ENCODE data around the gene SETD6.
A peak's percentile ranks its signal among the peaks of the same experiment; 100 is the strongest.

Gene SETD6

DNA sequence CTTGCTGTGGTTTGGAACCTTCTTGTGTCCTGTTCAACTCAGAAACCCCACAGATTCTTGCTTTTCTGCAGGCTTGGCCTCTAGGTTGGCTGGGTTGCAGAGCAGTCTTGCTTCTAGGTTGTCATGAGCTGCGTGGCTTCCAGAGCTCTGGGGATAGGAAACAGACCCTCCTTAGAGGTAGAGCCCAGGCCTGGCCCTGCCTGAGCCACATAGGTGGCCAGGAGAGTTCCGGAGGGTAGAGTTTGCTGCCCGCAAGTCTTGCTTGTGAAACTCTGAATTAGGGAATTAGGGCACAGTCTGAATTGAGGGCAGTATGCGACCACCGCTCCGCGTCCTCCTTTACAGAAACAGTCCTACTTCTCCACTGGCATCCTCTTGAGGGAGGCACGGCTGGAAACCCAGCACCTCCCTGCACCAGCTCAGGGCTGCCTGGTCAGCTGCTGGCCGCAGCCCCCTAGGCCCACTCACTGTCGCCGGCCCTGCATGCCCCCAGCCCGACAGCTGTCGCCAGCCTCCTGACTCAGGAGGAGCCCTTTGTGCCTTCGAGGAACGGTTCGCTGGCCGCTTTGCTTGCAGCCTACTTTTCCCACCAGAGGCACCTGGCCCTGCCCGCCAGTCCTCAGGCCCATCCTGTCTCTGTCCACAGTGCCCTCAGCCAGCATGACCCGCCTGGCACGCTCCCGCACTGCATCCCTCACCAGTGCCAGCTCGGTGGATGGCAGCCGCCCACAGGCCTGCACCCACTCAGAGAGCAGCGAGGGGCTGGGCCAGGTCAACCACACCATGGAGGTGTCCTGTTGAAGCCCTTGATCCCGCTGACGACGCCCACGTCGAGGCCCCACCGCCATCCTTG, 4.3 kb upstream of the SETD6 start:
- H3K4me3 ChIP-seq (ENCODE audit: severe bottlenecking), result no peak overlapping the region
- TF ChIP-seq, protein P1, sequence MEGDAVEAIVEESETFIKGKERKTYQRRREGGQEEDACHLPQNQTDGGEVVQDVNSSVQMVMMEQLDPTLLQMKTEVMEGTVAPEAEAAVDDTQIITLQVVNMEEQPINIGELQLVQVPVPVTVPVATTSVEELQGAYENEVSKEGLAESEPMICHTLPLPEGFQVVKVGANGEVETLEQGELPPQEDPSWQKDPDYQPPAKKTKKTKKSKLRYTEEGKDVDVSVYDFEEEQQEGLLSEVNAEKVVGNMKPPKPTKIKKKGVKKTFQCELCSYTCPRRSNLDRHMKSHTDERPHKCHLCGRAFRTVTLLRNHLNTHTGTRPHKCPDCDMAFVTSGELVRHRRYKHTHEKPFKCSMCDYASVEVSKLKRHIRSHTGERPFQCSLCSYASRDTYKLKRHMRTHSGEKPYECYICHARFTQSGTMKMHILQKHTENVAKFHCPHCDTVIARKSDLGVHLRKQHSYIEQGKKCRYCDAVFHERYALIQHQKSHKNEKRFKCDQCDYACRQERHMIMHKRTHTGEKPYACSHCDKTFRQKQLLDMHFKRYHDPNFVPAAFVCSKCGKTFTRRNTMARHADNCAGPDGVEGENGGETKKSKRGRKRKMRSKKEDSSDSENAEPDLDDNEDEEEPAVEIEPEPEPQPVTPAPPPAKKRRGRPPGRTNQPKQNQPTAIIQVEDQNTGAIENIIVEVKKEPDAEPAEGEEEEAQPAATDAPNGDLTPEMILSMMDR (IDR thresholded peaks at IDR 0.05; ENCODE audit: poor library complexity, severe bottlenecking), result no peak
- no peaks in the 10 kb centered on the region for H3K27me3 ChIP-seq (ENCODE audit: insufficient read depth, poor library complexity, severe bottlenecking)
- DNase-seq (ENCODE audit: low spot score) (peak; percentile 65), ATAC-seq (ENCODE audit: low read depth) (no peak)
- H3K27ac ChIP-seq (ENCODE audit: poor library complexity, severe bottlenecking), result no peak overlapping the region
- H3K9me3 ChIP-seq (ENCODE audit: severe bottlenecking), result no peaks in the 10 kb centered on the region
- peaks cover 3% of the 10 kb centered on the region for H3K4me1 ChIP-seq (ENCODE audit: insufficient read depth, poor library complexity, severe bottlenecking)
- no peaks in the 10 kb centered on the region for H3K36me3 ChIP-seq (ENCODE audit: low read depth)

DNA sequence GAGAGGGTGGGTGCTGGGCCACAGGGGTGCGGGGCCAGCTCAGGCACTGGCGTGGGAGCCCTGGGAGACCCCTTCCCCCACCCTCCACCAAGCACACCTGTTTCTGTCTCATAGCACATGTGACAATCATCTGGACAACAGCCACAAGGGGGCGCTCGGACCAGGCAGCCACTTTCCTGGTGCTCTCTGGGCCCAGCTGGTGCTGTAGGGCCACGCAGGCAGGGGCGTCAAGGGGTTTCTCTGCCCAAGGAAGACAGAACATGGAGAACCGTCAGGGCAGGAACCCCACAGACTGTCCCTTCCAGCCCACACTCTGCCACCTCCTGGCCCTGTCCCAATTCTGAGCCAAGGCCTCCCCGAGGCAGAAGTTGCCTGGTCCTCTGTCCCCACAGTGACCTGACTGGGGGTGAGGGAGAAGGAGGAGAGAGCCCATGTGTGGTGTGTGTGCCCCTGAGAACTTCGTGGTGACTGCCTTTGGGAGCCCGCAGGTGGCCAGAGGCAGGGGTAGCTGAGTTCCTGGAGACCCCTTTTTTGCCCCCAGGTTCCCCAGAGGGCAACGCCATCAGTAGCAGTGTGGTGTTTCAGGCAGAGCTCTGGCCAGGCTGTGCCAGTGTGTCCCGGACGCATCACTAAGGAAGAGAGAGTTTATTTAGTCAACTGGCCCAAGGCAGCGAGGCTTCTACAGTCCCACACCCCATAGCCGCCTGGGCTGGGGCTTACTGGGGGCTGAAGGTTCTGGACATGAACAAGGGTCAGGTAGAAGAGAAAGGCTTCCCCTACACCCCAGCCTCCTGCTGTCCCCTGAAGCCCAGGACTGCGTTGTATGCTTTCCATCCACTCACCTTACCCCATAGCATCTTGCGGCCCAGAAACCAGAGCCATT, 3.1 kb upstream of the SETD6 start:
- H3K4me3 ChIP-seq (ENCODE audit: severe bottlenecking), result no peak overlapping the region
- ATAC-seq (ENCODE audit: low read depth), result no peak
- peak; percentile 81 for DNase-seq (ENCODE audit: low spot score)
- no peaks in the 10 kb centered on the region for H3K27me3 ChIP-seq (ENCODE audit: insufficient read depth, poor library complexity, severe bottlenecking)
- peaks cover 9% of the 10 kb centered on the region for H3K36me3 ChIP-seq (ENCODE audit: low read depth)
- no peak overlapping the region for H3K27ac ChIP-seq (ENCODE audit: poor library complexity, severe bottlenecking)
- no peaks in the 10 kb centered on the region for H3K9me3 ChIP-seq (ENCODE audit: severe bottlenecking)
- TF ChIP-seq, protein P1 (IDR thresholded peaks at IDR 0.05; ENCODE audit: poor library complexity, severe bottlenecking), result peak; percentile 83
- peaks cover 9% of the 10 kb centered on the region for H3K4me1 ChIP-seq (ENCODE audit: insufficient read depth, poor library complexity, severe bottlenecking)

DNA sequence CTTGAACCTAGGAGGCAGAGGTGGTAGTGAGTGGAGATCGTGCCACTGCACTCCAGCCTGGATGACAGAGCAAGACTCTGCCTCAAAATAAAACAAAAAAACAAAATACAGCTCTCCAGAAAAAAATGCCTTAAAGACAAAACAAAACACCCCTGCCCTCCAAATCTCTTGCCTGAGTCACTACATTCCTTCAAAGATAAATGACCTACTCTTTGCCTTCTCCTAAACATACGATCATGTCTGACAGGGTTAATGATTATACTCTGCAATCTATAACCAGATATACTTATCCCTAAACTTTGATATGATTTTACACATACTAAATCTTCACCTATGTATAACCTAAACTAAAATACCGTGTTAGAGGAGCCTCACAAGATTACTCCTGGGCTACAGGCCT, 1.4 kb upstream of the SETD6 start:
- Histone ChIP-seq H3K27me3 (ENCODE audit: insufficient read depth, poor library complexity, severe bottlenecking) (no peaks in the 10 kb centered on the region), H3K4me1 (ENCODE audit: insufficient read depth, poor library complexity, severe bottlenecking) (peaks cover 9% of the 10 kb centered on the region), H3K9me3 (ENCODE audit: severe bottlenecking) (no peaks in the 10 kb centered on the region), H3K27ac (ENCODE audit: poor library complexity, severe bottlenecking) (no peak overlapping the region), H3K4me3 (ENCODE audit: severe bottlenecking) (no peak overlapping the region), H3K36me3 (ENCODE audit: low read depth) (peaks cover 26% of the 10 kb centered on the region)
- ATAC-seq (ENCODE audit: low read depth), result no peak
- TF ChIP-seq, protein P1 (IDR thresholded peaks at IDR 0.05; ENCODE audit: poor library complexity, severe bottlenecking), result no peak
- DNase-seq (ENCODE audit: low spot score), result no peak

DNA sequence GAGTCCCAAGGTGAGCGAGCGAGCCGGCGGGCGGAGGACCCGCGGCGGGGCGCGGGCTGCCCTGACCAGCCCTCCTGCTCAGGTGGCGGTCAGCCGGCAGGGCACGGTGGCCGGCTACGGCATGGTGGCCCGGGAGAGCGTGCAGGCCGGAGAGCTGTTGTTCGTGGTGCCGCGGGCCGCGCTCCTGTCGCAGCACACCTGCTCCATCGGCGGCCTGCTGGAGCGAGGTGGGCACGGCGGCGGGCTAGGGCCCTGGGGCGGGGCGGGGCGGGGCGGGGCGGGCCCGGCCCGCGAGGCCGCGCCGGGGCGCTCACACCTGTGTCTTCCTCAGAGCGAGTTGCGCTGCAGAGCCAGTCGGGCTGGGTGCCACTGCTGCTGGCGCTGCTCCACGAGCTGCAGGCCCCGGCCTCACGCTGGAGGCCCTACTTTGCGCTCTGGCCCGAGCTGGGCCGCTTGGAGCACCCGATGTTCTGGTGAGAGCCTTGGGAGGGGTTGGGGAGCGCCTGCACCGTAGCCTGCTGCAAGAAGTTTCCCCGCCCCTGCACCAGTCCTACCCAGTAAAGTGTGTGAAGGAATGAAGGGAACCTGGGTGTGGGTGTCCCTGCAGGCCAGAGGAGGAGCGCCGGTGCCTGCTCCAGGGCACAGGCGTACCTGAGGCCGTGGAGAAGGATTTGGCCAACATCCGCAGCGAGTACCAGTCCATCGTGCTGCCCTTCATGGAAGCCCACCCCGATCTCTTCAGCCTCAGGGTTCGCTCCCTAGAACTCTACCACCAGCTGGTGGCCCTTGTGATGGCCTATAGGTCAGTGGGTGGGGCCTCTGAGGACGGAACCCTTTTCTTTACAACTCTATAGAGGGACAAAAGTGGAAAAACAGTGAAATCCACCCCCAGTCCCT, 802 bp downstream of the SETD6 start:
- H3K4me3 ChIP-seq (ENCODE audit: severe bottlenecking), result peak overlapping the region; percentile 54

More for the DNA sequence above, 802 bp downstream of the SETD6 start:
- ATAC-seq (ENCODE audit: low read depth), result peak; percentile 64
- H3K36me3 ChIP-seq (ENCODE audit: low read depth), result peaks cover 48% of the 10 kb centered on the region
- H3K4me1 ChIP-seq (ENCODE audit: insufficient read depth, poor library complexity, severe bottlenecking), result peaks cover 9% of the 10 kb centered on the region
- TF ChIP-seq, protein P1 (IDR thresholded peaks at IDR 0.05; ENCODE audit: poor library complexity, severe bottlenecking), result no peak
- H3K27ac ChIP-seq (ENCODE audit: poor library complexity, severe bottlenecking), result peak overlapping the region; percentile 63
- no peak for DNase-seq (ENCODE audit: low spot score)
- no peaks in the 10 kb centered on the region for H3K27me3 ChIP-seq (ENCODE audit: insufficient read depth, poor library complexity, severe bottlenecking)
- H3K9me3 ChIP-seq (ENCODE audit: severe bottlenecking), result no peaks in the 10 kb centered on the region
